Activated CD4-positive, alpha-beta T cell treated with anti-CD3 and anti-CD28 coated beads, Interleukin-2, amount 50 U/mL, for 48 hours (primary cell): ENCODE results near the gene RPL41.
"Not testable (repeated sequence)": the region's sequence is repeated elsewhere in the genome, so short reads cannot be mapped to it uniquely, and the experiment has no call there.

Experiments
- DNase-seq, 2 experiments: peaks; one replicate each; pipeline ENCODE4 v3.0.0-alpha.2; 2020

Gene RPL41

GRCh38 chr12:56103823-56104108 lies 12.7 kb upstream of the RPL41 start:
- no peak for DNase-seq

GRCh38 chr12:56104109-56104814 lies 12.2 kb upstream of the RPL41 start, which contains the start of gene PA2G4:
TSS of gene PA2G4 (plus strand) at chr12:56104559. CDS start at chr12:56104738, 179 bp downstream.
- peak; percentile 99 for DNase-seq

- DNase-seq: peak; percentile 32 to 43
Observed at GRCh38 chr12:56104815-56105608, 11.4 kb upstream of the RPL41 start.

- DNase-seq: no peak
Observed at GRCh38 chr12:56105609-56105902, 10.9 kb upstream of the RPL41 start.

GRCh38 chr12:56107242-56107641 lies 9.2 kb upstream of the RPL41 start:
- no peak for DNase-seq

GRCh38 chr12:56110571-56110970 lies 5.9 kb upstream of the RPL41 start:
- DNase-seq: no peak

- DNase-seq: no peak
Observed at GRCh38 chr12:56114084-56114483, 2.3 kb upstream of the RPL41 start.

GRCh38 chr12:56115329-56115728 lies 1.1 kb upstream of the RPL41 start:
- DNase-seq: no peak

GRCh38 chr12:56117082-56117706 lies 761 bp downstream of the RPL41 start:
- DNase-seq: not testable (repeated sequence)

GRCh38 chr12:56117778-56118687 lies 1.6 kb downstream of the RPL41 start, which contains the start of gene ZC3H10:
TSS of gene ZC3H10 (plus strand) at chr12:56118266. CDS start at chr12:56120563, 2,297 bp downstream.
- peak; percentile 98 to 99 for DNase-seq

GRCh38 chr12:56118688-56119357 lies 2.4 kb downstream of the RPL41 start:
- no peak for DNase-seq

- peak; percentile 59 to 72 for DNase-seq
Observed at GRCh38 chr12:56119361-56119796, 2.9 kb downstream of the RPL41 start.

GRCh38 chr12:56120158-56120846 lies 3.9 kb downstream of the RPL41 start:
- DNase-seq: no peak

- DNase-seq: no peak
Observed at GRCh38 chr12:56121204-56121870, 4.9 kb downstream of the RPL41 start.

GRCh38 chr12:56122637-56123036 lies 6.2 kb downstream of the RPL41 start:
- DNase-seq: no peak

- no peak for DNase-seq
Observed at GRCh38 chr12:56124133-56124532, 7.7 kb downstream of the RPL41 start.

GRCh38 chr12:56126732-56127239 lies 10.4 kb downstream of the RPL41 start:
- DNase-seq: no peak

GRCh38 chr12:56127485-56127887 lies 11.1 kb downstream of the RPL41 start:
- no peak for DNase-seq

GRCh38 chr12:56127888-56128669 lies 11.6 kb downstream of the RPL41 start, which contains the start of gene ESYT1:
TSS of gene ESYT1 (plus strand) at chr12:56128267. CDS start at chr12:56128320, 53 bp downstream.
- DNase-seq: peak; percentile 97 to 98
